Measurements from ENCODE around the gene KIF13A.
A peak's percentile ranks its signal among the peaks of the same experiment; 100 is the strongest.
"Not testable (repeated sequence)": the region's sequence is repeated elsewhere in the genome, so short reads cannot be mapped to it uniquely, and the experiment has no call there.

The KIF13A gene

GRCh38 chr6:17869010-17869752, 118.3 kb downstream of the KIF13A start:
- DNase-seq, result no peak

GRCh38 chr6:17867880-17868279, 119.6 kb downstream of the KIF13A start:
- no peak for DNase-seq

DNA sequence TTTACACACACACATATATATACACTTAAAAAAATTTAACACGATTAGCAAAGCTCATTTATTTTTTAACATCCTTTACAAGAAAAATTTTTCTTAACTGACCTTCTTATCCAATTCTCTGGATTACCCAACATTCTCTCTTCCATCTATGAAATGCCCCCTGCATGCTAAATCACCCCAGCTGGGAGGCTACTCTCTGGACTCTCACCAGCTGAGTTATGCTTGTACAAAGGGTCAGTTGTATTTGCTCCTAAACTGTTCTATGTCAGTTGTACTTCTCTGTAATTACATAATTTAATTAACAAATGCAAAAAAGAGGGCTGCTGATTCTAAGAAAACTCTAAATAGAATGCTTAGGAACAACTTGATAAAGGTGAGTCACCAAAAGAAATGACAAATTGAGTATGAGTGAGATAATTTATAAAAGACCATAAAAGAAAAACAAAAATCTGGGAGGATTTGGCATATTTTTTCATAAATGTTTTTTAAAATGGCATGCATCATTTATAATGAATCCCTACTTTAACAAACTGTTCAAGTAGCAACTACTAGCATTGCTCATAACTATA, 120.5 kb downstream of the KIF13A start:
- DNase-seq, result no peak

DNA sequence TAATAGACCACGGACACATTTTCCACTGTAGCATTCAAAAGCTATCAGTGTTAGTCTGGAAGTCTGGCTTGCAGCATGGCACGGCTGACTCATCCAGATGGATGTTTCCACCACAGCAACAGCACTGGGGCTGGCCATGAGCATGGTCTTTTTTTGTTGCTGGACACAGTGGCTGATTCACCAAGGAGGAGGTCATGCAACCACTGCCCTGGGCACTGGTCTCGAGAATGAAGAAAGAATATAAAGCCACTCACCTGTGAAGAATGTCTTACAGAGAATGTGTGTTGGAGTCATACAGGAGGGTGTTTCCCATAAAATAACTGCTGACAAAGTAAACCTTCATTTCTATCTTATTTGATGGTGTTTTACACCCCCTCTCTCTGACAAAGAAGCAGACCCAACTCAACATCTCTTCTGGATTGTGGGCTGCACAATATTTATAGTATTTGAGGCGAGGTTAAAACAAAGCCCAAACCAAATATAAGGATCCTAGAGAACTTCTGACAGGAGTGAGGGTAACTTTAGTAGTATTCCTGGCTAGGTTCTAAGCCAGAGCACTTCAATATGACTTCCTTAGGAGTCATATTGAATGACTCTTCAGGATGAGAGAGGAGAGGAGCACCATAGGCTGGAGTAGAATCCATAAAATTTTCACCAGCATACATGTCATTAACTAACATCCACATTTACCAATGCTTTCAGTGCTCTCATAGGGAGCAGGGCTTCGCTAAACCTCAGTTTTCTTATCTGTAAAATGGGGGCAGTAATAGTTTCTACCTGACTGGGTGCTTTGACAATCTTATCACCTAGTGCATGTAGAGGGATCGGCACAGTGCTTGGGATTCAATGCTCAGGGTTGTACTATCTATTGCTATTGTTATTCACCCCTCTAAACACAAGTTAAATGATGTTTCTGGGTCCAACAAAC, 121.4 kb downstream of the KIF13A start:
- DNase-seq, result peak; percentile 87

DNA sequence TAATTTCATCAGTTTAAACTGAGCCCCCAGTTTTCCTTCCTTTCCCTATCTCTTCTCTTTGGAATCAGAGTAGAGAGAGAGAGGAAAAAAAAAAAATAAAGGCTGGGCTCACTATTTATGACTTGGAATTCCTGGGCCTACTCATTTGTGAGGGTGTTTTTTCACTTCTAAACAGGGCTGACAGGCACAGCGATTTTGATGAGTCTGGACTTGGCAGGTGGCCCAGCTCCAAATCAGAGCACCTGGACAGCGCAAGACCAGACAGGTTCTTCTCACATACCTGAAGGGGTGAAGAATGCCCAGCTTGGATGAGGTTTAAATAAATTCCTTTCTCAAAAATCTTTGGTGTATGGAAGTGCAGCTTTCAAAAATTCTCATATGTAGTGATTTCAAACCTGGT, 122.2 kb downstream of the KIF13A start:
- no peak for DNase-seq

GRCh38 chr6:17863901-17864754, 123.3 kb downstream of the KIF13A start:
- DNase-seq, result peak; percentile 66

- DNase-seq, result no peak
Measured at GRCh38 chr6:17861361-17861760, 126.1 kb downstream of the KIF13A start.

- DNase-seq, result no peak
Measured at GRCh38 chr6:17859846-17860245, 127.6 kb downstream of the KIF13A start.

DNA sequence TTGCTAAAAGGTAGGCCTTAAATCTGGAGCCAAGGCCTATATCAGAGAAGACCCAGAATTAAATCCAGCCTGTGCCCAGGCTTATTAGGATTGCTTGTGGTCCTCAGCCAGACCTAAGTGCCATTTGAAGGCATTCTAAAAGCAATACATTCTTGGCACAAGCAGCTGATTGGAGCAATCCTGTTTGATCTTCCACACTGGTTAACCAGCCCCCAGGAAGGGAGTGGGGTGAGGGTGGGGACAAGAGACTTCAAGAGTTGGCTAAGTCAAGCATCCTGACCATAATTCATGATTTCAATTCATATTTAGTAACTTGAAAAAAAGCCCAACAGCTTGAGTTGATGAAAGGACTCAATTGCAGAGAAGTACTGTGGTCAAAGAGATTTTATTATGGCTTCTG, 128.9 kb downstream of the KIF13A start:
- no peak for DNase-seq

DNA sequence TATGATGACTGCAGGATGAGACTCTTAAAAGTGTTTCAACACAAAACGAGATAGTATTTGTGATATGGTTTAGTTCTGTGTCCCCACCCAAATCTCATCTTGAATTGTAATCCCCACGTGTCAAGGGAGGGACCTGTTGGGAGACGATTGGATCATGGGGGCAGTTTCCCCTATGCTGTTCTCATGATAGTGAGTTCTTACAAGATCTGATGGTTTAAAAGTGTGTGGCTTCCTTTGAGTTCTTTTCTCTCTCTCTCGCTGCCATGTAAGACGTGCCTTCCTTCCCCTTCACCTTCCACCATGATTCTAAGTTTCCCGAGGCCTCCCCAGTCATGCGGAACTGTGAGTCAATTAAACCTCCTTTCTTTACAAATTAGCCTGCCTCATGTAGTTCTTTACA, 130.2 kb downstream of the KIF13A start:
- DNase-seq, result not testable (repeated sequence)

DNA sequence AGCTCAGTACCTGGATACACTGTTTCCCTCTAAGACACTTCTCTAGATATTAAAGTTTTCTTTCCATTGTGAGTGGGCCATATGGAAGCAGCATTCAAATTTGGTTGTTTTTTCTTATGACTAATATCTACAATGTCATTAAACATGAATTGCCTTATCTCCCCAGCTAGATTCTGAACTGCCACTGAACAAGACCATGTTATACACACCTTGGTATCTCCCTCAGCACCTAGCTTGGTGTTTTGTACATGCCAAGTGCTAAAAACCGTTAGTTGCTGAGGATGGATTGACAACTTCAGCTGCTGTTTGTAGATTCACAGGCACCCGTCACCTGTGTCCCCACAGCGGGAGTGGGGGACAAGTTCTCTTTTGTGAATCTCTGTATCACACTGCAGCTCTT, 131.1 kb downstream of the KIF13A start:
- DNase-seq, result no peak

- no peak for DNase-seq
Measured at GRCh38 chr6:17855381-17855780, 132.1 kb downstream of the KIF13A start.

- DNase-seq, result no peak
Measured at GRCh38 chr6:17853533-17853932, 133.9 kb downstream of the KIF13A start.

DNA sequence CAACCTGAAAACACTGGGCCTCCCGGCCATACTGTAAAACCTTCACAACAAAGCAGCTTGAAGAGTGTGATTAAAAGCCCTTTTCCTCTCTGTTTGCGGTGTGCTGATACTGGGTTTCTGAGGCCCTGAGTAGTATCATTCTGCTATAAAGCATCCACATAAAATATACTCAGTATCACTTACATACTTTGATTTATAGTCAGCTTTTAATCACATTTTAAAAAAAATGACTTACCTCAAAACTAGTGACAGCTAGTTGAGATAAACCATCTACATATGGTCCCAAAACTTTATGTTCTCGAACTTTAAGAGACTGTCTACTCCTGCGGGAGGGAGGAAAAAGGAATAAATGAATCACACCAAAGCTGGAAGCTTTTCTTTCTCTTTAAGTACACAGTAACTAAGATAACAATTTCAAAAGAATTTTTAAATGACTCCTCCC, 135.7 kb downstream of the KIF13A start:
- peak; percentile 35 for DNase-seq

GRCh38 chr6:17851001-17851719, 136.3 kb downstream of the KIF13A start:
- no peak for DNase-seq

- DNase-seq, result no peak
Measured at GRCh38 chr6:17850281-17850680, 137.2 kb downstream of the KIF13A start.

DNA sequence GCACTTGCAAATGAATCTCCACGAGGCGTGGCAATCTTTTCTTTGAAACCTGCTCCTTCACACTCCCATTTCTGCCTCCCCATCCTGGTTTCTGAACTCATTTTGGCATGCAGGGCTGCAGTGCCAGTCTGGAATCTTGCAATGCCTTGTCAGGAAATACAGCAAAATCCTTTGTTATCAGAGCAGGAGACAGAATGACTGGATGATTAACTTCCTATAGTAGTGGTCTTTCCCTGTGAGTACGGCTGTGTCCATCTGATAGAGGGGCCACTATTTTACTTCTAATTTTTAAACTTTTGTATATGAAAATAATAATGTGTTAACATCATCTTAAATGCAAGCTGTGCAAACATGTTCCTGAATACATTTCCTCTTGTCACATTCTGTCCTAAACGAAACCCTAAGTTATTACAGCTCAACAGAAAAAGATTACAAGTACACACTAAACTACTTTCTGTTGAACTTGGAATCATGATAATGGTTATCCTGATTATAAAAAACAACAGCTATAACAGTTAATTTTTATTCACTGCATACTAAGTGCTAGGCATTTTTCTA, 140.2 kb downstream of the KIF13A start:
- DNase-seq, result no peak

DNA sequence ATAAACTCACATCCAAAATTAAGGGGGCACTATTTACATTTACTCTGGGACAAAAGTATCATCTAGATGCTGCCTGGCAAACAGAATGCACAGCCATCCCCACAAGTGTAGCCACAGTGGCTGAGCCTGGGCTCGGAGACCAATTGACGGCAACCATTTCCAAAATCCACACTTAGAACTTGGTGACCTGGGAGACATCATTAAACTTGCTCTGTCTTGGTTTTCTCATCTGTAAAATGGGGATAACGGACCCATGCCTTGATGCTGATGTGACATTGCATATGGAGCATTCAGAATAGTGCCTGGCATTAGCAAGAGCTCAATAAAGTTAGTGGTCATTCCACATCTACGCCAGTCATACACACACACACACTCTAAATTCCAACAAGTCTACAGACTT, 140.7 kb downstream of the KIF13A start:
- DNase-seq, result no peak

GRCh38 chr6:17845598-17845997, 141.8 kb downstream of the KIF13A start:
- no peak for DNase-seq

- not testable (repeated sequence) for DNase-seq
Measured at GRCh38 chr6:17844967-17845366, 142.5 kb downstream of the KIF13A start.

DNA sequence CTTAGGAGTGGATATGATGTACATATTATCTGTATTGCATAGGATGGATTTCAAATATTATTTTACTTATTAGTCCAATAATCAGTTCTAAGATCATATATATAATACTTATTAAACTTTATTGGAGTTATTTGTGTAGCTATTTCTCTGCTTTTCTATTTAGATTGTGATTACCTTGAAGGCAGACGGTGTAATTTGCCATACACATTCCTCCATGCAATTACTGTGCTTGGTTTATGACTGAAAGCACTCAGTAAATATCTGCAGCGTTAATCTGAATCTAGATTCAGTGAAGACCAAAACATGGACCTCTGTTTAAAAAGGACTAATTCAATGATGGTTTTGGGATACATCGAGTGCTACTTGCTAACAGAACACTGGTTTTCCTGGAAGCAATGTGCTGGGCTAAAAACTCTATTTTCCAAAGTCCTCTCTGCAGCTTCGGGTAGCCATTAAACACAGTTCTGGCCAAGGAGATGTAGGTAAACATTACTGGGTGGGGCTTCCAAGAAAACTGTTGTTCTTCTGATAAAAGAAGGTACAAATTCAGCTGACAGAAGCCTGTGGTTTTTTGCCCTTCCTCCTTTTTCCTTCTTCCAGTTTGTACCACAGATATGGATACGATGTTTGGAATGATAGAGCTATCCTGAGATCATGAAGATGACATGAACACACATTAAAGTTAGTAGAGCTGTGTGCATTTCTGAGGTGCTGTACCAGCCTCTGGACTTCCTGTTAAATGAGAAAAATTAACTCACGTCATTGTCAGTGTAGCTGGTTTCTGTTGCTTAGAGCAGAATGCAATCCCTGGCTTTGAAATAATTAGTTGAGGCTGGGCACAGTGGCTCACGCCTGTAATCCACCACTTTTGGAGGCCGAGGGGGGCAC, 144.3 kb downstream of the KIF13A start:
- DNase-seq, result no peak

All from amniotic stem cell (primary cell).